ENCODE measurements around the gene TXLNA. TPM values are rescaled to one million over a fixed set of nuclear protein-coding genes. Genes with fewer than 3 reads are reported as not detected.

TXLNA gene
- total RNA-seq, 1 experiment from 2014 or later: 49.8 TPM

GRCh38 chr1:32195972-32196823 is 16.7 kb downstream of the TXLNA start:
- peaks cover 64% of the 10 kb centered on the region for H3K36me3 Mint-ChIP-seq
- H3K27ac Mint-ChIP-seq: 0 out of 2 replicates have a peak overlapping the region, but pooled peaks have one; percentile 8
- POLR2A ChIA-PET: no interaction called here
- H3K4me3 Mint-ChIP-seq: no peak overlapping the region
- TF ChIP-seq NR3C1 (CRISPR knock-in tag; conservative IDR thresholded peaks at IDR 0.05; ENCODE audit: low read depth): no peak
- TF ChIP-seq STAT6 (CRISPR knock-in tag; conservative IDR thresholded peaks at IDR 0.05; ENCODE audit: low read depth): no peak
- TF ChIP-seq ESRRA (CRISPR knock-in tag; IDR thresholded peaks at IDR 0.05; ENCODE audit: borderline replicate concordance): no peak
- no peak for TF ChIP-seq CTCF (IDR thresholded peaks at IDR 0.05)
- TF ChIP-seq NFATC4 (CRISPR knock-in tag; IDR thresholded peaks at IDR 0.05): no peak
- TF ChIP-seq USF2 (CRISPR knock-in tag; IDR thresholded peaks at IDR 0.05): no peak
- no peak for TF ChIP-seq ATF3 (CRISPR knock-in tag; conservative IDR thresholded peaks at IDR 0.05)
- peaks cover 26% of the 10 kb centered on the region for H3K4me1 Mint-ChIP-seq
- CTCF ChIA-PET: interaction anchor here (0.5 to 2.1 kb wide), 2 partner anchors 19 to 86 kb away, joined by 3 to 12 read pairs; no protein-coding TSS in a partner anchor
- ATAC-seq (no peak), DNase-seq (ENCODE audit: low spot score) (no peak)
- H3K9me3 Mint-ChIP-seq: no peaks in the 10 kb centered on the region
- H3K27me3 Mint-ChIP-seq (ENCODE audit: low read depth): no peaks in the 10 kb centered on the region

GRCh38 chr1:32197074-32197473 is 17.6 kb downstream of the TXLNA start:
- H3K4me1 Mint-ChIP-seq: peaks cover 33% of the 10 kb centered on the region
- H3K36me3 Mint-ChIP-seq: peaks cover 55% of the 10 kb centered on the region
- ChIA-PET POLR2A (interaction anchor here (1.0 to 1.7 kb wide), 4 partner anchors 9 to 138 kb away, joined by 3 to 5 read pairs (median 4); partner anchors contain the start of gene TXLNA), CTCF (interaction anchor here (2.1 kb wide), 1 partner anchor 19 kb away, joined by 12 read pairs; no protein-coding TSS in a partner anchor)
- peaks cover 2% of the 10 kb centered on the region; the same call in 1 of the 2 replicates for H3K27me3 Mint-ChIP-seq (ENCODE audit: low read depth)
- TF ChIP-seq MXD4 (CRISPR knock-in tag; IDR thresholded peaks at IDR 0.05; ENCODE audit: borderline replicate concordance) (no peak), EMX1 (CRISPR knock-in tag; IDR thresholded peaks at IDR 0.05) (no peak), TEAD1 (CRISPR knock-in tag; IDR thresholded peaks at IDR 0.05) (no peak), TEAD4 (CRISPR knock-in tag; IDR thresholded peaks at IDR 0.05) (no peak), MYBL2 (CRISPR knock-in tag; IDR thresholded peaks at IDR 0.05) (no peak)
- H3K9me3 Mint-ChIP-seq: no peaks in the 10 kb centered on the region
- no peak overlapping the region for H3K4me3 Mint-ChIP-seq
- DNase-seq (ENCODE audit: low spot score): no peak
- H3K27ac Mint-ChIP-seq: 0 out of 2 replicates have a peak overlapping the region, but pooled peaks have one; percentile 8
- ATAC-seq: no peak

GRCh38 chr1:32197837-32198236 is 18.4 kb downstream of the TXLNA start:
- 0 out of 2 replicates have a peak overlapping the region, but pooled peaks have one; percentile 61 for H3K27ac Mint-ChIP-seq
- peaks cover 47% of the 10 kb centered on the region for H3K36me3 Mint-ChIP-seq
- H3K9me3 Mint-ChIP-seq: no peaks in the 10 kb centered on the region
- no peak for ATAC-seq
- no peak overlapping the region for H3K4me3 Mint-ChIP-seq
- no peak for DNase-seq (ENCODE audit: low spot score)
- ChIA-PET POLR2A (interaction anchor here (0.6 to 1.7 kb wide), 5 partner anchors 10 to 204 kb away, joined by 3 to 5 read pairs (median 4); partner anchors contain the start of gene TXLNA), CTCF (interaction anchor here (2.1 kb wide), 1 partner anchor 18 kb away, joined by 12 read pairs; no protein-coding TSS in a partner anchor)
- peaks cover 2% of the 10 kb centered on the region; the same call in 1 of the 2 replicates for H3K27me3 Mint-ChIP-seq (ENCODE audit: low read depth)
- peaks cover 35% of the 10 kb centered on the region for H3K4me1 Mint-ChIP-seq
- TF ChIP-seq GRHL2 (CRISPR knock-in tag; IDR thresholded peaks at IDR 0.05; ENCODE audit: insufficient replicate concordance, severe bottlenecking) (no peak), TEAD1 (CRISPR knock-in tag; IDR thresholded peaks at IDR 0.05) (no peak), JAZF1 (CRISPR knock-in tag; IDR thresholded peaks at IDR 0.05) (no peak), MYBL2 (CRISPR knock-in tag; IDR thresholded peaks at IDR 0.05) (no peak), NFATC4 (CRISPR knock-in tag; IDR thresholded peaks at IDR 0.05) (no peak), ZBTB43 (CRISPR knock-in tag; IDR thresholded peaks at IDR 0.05) (no peak), ZNF281 (CRISPR knock-in tag; IDR thresholded peaks at IDR 0.05) (no peak), ATF3 (CRISPR knock-in tag; conservative IDR thresholded peaks at IDR 0.05) (no peak), SOX15 (CRISPR knock-in tag; IDR thresholded peaks at IDR 0.05) (no peak)
